Loucy (cell line): ENCODE data around the gene CC2D2B.

ENCODE experiments used
- EZH2phosphoT487 ChIP-seq: fragments of 200-600 bp; IDR thresholded peaks from 2 replicates; pipeline ENCODE4 v1.6.1; 2018; ENCODE audit warnings: antibody characterized with exemption, mild to moderate bottlenecking, moderate library complexity, borderline replicate concordance
- TF ChIP-seq, protein P1 (sequence below): fragments of 200-600 bp; sonication (generic); conservative IDR thresholded peaks from 2 replicates; pipeline ENCODE4 v1.5.1; 2014; ENCODE audit warnings: mild to moderate bottlenecking, antibody characterized with exemption, low read length

- TF ChIP-seq, protein P1, sequence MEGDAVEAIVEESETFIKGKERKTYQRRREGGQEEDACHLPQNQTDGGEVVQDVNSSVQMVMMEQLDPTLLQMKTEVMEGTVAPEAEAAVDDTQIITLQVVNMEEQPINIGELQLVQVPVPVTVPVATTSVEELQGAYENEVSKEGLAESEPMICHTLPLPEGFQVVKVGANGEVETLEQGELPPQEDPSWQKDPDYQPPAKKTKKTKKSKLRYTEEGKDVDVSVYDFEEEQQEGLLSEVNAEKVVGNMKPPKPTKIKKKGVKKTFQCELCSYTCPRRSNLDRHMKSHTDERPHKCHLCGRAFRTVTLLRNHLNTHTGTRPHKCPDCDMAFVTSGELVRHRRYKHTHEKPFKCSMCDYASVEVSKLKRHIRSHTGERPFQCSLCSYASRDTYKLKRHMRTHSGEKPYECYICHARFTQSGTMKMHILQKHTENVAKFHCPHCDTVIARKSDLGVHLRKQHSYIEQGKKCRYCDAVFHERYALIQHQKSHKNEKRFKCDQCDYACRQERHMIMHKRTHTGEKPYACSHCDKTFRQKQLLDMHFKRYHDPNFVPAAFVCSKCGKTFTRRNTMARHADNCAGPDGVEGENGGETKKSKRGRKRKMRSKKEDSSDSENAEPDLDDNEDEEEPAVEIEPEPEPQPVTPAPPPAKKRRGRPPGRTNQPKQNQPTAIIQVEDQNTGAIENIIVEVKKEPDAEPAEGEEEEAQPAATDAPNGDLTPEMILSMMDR = no peak
- no peak for TF ChIP-seq EZH2phosphoT487
Observed at GRCh38 chr10:95889830-95890229, 17.9 kb upstream of the CC2D2B start.
